GM19035 (cell line): ENCODE data around the gene CFAP97.
"Not testable (repeated sequence)": the region's sequence is repeated elsewhere in the genome, so short reads cannot be mapped to it uniquely, and the experiment has no call there.

Experiments used
- ATAC-seq: cut with Tn5 transposase; IDR thresholded peaks from one replicate; pipeline ENCODE4 v1.9.1; 2021; ENCODE audit not compliant: unreplicated experiment

Gene CFAP97

DNA sequence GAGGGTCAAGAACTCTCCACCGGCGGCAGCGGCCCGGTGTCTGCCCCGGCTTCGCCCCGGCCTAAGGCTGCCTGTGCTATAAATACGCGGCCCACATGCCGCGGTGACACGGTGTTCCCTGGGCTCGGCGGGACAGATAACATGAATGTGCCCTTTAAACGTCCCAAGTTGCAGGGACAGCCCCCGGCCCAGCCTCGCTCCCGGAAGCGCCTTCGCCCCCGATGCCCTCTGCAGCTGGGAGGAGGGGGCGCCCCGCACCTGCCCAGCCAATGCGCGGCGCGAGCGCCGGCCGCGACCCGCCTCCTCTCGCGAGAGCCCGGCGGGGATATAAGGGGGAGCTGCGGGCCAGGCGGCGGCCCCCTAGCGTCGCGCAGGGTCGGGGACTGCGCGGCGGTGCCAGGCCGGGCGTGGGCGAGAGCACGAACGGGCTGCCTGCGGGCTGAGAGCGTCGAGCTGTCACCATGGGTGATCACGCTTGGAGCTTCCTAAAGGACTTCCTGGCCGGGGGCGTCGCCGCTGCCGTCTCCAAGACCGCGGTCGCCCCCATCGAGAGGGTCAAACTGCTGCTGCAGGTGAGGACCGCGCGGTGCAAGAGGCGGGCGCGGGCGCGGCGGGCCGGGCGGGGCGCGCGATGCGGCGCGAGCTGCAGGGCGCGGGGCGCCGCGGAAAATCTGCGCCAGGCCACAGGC, 60.7 kb downstream of the CFAP97 start, which contains the start of gene SLC25A4:
Gene SLC25A4 (plus strand): TSS at position 355 of the 689 bp plus-strand sequence. CDS start 107 bp downstream, at position 462.
- peak; percentile 91 for ATAC-seq

DNA sequence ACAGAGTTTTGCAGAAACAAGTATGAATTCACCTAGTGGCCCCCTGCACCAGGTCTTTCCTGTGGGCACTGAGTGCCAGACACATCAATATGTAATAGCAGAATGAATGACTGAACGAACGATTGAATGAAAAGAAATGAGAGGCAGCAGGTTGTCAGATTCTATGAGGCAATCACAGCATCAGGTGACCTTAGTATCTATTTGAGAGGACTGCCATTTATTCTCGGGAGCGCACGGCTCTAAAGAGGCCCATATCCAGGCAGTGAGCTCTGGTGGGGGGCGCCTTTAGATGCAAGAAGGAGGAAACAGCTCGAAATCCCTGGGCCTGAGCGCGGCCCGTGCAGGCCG, 61.3 kb downstream of the CFAP97 start:
- no peak for ATAC-seq

DNA sequence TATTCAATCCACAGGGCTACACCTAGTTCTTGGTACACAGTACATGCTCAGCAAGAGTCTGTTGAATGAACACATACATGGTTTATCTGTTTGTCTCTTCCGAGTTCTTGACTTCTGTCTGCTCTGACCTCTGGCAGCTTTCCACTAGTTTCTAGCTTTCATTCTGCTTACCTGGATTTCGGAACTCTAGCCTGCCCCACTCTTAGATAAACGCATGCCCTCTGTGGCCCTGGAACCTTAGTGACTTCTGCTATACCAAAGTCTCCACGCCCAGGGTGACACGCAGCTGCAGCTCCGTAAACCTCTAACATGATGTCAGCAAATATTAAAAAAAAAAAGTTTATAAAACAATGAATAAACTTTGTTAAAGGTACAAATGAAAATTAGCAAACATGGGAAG, 62.0 kb downstream of the CFAP97 start:
- no peak for ATAC-seq

DNA sequence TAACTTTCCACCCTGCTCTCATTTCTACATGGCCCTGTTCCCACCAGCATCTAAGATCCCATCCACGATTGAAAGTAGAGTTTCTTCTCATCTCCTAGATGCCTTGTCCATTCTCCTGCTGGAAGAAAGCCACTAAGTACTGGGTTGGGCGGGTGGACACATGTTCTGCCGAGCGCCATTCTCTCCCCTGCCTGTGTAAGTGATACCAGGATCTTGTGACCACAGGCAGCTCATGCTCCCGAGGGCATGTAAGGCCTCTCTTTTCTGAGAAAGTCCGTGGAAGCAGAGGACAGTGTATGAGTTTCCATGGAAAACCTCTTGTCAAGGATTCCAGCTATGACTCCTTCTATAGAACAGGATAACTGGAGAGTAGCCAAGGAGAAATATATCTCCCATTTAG, 64.1 kb downstream of the CFAP97 start:
- no peak for ATAC-seq

DNA sequence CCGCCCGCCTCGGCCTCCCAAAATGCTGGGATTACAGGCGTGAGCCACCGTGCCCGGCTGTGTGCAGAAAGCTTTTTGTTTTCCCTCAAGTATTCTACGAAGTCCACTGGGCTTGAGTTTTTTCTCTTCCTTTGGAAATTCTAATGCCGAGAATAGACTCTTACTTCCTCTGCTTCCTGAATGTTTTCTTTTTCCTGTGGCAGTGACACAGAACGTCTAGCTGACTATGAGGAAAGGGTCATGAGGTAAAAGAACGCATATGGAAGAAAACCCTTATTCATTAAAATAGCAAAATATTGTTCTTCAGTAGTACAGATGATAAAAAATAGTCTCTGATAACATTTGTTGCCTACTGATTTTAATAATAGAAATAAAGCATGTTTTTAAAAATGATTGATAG, 65.6 kb downstream of the CFAP97 start:
- ATAC-seq, result no peak

DNA sequence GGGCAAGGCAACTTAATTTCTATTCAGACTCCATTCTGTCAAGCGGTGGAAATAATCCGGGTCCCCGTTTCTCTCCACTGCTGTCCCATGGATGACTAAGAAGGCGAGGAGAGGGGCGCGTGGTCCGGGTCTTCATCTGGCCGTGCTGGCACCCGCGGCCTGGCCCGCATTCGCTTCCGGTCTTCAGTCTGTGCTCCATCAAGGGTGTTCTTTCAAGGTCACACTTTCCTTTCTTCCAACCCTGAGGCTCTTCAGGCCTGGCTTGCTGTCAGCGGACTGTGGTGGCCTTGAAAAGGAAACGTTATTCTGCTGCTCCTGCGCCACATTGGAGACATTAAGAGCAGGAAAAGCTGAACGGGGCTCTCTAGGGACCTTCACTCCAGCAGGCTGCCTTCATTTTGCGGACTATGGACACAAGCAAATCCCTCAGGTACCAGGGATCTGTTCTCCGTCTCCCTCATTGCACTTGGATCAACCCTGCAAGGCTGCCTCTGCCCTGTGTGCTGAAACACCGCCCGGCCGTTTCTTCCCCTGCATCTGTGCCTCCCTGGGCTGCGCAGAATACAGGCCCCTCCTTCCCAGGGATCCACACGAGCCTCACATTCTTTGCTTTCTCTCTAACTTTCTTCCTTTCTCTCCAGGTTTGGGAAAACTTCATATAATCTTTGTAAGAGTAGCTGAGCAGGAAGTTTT, 66.4 kb downstream of the CFAP97 start:
- no peak for ATAC-seq

DNA sequence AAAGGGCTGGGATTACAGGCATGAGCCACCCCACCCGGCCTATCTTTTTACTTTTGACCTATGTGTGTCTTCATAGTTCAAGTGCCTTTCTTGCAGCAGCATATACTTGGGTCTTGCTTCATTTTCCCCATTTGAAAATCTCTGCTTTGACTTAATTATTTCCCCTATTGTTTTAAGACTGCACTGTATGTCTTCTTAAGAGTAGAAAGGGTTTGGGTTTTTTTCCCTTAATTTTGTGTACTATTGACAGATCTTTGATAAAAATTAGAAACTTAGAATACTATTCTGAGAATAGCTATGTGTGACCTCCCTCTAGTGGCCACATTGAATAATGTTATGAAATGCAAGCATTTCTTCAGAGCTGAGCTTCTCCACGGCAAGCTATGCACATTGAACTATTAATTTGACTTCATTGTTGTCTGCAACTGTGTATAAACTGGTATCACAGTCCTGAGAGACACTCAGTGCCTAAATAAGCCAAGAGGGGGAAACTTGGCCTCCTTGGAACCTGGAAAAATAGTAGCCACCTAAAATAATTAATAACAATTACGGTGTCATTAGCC, 69.4 kb downstream of the CFAP97 start:
- peak; percentile 72 for ATAC-seq

DNA sequence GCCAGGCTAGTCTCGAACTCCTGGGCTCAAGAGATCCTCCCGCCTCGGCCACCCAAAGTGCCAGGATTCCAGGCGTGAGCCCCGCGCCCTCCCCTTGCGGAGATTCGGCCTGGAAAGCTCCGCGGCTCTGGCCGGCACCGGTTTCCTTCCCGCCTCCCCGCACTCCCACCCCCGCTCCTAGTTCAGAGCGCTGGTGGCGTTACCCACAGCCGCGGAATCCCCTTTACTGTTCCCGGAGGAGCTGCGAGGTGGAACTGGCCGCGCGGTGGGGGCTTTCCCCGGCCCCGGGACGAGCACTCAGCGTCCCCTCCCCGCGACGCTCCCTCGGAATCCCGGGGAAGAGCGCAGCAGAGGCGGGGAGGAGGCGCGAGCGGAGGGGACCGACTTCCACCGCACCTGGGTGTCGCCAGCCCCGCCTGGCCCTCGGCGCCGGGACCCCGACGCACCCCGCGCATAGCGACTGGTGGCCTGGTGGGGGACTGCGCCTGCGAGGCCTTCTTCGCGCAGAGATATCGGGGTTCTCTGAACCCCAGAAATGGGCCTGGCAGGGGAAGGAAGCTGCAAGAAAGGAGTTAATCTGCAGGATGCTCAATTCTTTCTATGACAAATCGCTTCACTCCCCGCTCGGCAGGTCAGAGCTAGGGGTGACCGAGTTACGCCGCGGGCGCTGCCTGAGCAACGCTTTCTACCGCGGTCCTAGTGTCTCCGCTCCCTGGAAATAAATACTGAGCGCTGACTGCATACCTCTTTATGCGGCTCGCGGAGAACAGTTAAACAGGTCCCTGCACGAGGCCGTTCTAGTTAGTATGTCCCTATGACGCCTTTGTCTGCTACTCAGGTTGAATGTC, 75.3 kb downstream of the CFAP97 start:
- peak; percentile 69 for ATAC-seq

DNA sequence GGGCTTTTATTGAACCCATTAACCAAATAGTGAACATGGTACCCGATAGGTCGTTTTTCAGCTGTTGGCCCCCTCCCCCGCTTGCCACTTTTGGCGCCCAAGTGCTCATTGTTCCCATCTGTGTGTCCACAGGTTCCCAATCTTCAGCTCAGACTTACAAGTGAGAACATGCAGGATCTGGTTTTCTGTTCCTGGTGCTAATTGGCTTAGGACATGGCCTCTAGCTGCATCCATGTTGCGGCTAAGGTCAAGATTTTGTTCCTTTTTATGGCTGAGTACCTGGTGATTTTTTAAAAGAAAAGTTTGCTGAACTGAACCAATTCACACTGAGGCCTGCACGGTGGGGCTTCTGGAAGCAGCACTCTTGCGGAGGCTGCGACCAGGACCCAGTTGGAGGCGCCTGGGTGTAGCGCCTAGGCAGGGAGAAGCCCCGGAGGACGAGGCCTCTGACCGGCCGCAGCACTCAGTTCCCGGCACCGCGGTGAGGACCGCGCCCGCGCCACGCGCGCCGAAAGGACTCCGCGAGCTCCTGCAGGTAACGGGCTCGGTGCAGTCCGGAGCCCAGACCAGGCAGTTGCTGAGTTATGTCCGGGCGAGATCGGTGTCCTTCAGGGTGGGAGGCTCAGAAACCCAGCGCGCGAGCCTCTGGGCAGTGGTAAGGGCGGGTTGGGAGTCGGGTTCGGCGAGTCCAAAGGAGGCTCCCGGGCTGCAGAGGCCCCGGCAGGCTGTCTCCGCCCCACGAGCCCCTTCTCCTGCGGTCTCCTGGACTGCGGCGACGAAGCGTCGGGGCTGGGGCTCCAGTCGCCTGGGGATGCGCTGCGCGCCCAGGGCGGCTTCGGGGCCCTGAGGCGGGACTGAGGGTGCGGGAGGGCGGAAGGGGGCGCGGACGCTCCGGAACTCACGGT, 76.5 kb downstream of the CFAP97 start:
- ATAC-seq, result no peak

DNA sequence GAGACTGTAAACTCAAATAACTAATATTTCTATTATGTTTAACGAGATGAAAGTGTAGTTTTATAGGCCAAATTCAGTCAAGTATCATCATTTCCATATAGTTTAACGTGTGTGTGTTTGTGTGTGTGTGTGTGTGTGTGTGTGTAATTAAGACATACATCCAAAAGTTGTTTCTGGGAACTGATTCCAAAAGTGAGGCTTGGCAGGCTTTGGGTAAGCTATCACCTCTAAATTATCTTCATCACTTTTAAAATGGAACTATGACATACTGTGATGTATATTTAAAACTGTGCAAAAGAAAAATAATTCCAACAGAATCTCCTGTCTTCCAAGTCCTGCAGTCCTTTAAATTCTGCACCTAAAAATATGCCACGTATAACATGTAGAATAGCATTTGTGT, 79.8 kb downstream of the CFAP97 start:
- ATAC-seq, result no peak

DNA sequence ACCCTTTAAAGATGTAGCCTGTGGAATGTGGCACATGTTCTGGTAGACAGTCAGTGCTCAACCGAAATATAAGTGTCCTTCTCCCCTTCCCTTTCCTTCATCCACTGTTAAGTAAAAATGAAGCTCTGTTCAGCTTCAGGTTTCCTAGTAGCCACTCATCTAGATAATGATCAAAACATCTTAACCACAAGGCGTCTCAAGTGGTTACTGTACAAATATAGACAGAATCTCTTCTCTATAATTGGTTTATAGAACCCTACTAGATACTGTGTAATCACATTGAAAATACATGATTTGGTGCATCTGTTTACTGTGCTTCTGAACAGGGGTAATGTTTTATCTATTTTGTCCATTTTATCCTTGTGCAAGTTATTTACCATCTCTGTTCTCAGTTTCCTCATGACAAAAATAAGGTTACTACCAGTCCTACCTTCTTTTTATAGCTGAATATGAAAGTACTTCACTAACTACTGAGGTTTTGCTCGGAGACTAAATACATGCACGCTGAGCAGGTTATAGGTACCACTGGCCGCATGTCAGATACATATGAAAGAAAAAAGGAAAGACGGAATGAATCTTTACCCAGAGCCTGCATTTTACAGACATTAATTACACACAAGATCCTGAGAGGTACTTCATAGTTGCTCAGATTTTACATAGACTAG, 81.0 kb downstream of the CFAP97 start:
- ATAC-seq, result peak; percentile 72

DNA sequence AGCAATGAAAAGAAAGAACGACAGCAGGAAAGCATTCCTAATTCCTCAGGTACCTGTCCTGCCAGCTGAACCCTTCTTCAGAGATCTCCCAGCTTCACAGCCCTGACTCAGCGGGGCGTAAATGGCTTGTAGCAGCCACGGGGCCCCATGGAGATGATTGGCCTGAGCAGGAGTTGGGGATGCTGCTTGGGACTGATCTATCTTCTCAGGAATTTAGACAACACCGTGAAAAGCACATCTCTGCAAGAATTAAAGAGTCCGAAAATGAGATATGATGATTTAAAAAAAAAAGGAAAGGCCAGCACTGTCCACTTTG, 83.2 kb downstream of the CFAP97 start:
- no peak for ATAC-seq

DNA sequence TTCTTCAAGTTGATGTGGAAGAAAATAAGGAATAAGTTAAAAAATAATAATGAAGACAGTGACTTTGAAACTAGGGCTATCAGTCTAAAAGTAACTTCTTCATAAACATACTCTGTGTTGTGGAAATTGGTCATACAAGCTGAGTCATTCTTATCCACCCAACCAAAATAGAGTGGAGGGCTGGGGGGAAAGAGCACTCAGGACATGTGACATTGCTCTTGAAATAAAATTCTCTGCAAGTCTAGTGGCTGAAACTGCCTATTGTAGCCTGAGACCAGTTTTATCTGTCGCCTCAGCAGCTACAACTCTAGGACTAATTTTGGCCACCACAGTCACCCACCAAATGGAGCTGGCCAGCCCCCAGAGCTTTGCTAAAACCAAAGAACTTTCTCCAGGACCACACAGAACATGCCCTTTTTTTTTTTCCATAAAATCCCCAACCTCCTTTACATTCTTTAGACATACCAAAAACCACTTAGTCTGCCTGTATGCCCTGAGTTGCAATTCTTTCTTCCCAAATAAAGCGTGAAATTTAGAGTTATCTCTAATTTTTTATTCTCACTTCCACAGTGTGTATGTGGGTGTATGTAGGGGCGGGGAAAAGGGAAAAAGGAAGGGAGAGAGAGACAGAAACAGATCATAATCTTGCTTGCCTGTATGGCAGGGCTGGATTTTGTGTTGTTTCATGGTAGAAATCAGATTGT, 83.7 kb downstream of the CFAP97 start:
- no peak for ATAC-seq

DNA sequence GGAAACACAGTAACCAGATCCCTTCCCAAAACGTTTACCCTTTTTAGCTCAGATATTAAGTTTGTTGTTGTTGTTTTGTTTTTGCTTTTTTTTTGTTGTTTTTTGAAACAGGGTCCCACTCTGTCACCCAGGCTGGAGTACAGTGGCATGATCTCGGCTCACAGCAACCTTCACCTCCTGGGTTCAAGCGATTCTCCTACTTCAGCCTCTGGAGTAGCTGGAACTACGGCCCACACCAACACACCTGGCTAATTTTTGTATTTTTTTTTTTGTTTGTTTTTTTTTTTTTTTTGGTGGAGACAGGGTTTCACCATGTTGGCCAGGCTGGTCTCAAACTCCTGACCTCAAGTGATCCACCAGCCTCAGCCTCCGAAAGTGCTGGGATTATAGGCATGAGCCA, 84.3 kb downstream of the CFAP97 start:
- not testable (repeated sequence) for ATAC-seq

DNA sequence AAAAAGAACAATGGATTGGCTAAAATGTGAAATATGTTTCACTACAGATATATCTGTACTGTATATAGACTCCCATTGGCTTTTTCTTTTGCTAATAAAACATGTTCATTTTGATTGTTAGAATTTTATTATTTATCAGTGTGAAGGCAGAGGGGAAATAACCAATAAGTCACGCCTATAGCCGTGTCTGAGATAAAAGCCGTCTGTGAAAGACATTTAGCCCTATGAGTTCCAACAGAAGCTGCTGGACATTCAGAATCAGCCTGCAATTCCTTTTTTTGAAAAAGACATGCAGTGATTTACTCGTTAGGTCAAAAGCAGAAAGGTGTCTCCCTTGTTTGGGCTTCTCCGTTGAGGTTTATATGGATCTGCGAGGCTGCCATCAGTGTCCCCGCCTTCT, 84.9 kb downstream of the CFAP97 start:
- ATAC-seq, result no peak

DNA sequence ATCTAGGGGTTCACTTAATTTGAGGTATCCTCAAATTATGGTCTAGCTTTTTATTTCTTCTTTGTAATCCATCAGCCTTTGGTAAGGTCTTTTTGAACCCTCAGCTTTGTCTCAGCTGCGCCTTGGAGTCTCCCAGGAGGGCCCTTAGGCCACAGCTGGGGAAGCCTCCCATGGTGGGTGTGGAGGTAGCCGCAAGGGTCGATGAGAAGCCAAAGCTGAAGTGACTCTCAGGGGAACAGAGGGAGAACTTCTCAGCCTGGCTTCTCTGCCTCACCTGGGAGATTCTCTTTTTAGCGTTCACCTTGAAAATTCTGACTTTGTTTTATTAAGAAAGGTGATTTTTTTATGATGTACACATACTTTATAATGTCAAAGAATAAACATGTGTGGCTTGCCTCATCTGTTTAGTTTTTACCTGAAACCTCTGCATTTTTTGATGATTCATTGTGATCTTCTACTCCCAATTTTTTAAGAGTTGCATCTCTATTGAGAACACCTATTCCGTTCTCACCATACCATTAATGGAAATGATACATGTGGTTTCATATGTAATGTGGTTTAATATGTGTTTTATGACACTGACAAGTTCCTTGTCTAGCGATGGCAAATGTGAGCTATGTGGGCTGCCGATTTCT, 86.4 kb downstream of the CFAP97 start:
- ATAC-seq, result no peak

DNA sequence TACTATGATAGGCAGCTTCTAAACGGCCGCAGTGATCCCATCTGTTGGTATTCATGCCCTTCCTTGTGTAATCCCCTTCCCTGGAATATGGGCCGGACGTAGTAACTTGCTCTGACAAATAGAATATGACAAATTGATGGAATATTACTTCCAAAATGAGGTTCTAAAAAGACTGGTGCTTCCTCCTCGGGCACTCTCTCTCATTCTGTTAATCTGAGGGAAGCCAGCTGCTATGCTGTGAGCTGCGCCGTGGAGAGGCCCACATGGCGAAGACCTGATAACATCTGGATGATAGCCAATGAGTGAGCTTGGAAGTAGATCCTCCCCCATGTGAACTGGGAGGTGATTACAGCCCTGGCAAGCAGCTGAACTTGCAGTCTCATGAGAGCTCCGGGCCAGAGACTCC, 88.0 kb downstream of the CFAP97 start:
- ATAC-seq, result no peak

DNA sequence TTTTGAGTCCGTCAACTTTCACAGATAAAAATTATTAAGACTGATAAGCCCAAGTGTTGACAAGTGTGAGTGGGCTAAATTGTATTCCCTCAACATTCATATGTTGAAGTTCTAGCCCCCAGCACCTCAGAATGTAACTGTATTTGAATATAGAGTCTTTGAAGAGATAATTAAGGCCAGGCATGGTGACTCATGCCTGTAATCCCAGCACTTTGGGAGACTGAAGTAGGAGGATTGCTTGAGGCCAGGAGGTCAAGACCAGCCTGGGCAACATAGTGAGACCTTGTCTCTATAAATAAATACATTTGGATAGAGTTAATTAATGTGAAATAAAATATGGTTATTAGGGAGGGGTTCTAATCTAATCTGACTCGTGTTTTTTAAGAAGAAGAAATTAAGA, 90.5 kb downstream of the CFAP97 start:
- ATAC-seq, result no peak

DNA sequence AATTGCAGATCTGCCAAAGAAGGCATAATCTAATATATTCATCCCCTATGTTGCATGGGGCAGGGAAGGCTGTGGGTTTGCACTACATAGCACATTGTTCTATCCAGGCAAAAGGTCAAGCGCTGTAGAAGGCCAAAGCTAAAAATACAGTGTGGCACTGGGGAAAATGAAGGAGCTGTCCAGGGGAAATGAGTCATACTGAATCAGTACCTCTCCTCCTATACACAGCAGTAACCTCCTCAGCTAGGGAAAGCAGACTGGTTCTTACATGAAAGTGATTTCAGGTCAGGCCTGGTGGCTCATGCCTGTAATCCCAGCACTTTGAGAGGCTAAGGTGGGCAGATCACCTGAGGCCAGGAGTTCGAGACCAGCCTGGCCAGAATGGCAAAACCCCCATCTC, 91.7 kb downstream of the CFAP97 start:
- ATAC-seq, result no peak
